ENCODE results near the gene PATJ. TPM values are rescaled to one million over a fixed set of nuclear protein-coding genes. Genes with fewer than 3 reads are reported as not detected.

PATJ gene
- total RNA-seq, 1 donor from 2014 or later = 56.2 TPM

DNA sequence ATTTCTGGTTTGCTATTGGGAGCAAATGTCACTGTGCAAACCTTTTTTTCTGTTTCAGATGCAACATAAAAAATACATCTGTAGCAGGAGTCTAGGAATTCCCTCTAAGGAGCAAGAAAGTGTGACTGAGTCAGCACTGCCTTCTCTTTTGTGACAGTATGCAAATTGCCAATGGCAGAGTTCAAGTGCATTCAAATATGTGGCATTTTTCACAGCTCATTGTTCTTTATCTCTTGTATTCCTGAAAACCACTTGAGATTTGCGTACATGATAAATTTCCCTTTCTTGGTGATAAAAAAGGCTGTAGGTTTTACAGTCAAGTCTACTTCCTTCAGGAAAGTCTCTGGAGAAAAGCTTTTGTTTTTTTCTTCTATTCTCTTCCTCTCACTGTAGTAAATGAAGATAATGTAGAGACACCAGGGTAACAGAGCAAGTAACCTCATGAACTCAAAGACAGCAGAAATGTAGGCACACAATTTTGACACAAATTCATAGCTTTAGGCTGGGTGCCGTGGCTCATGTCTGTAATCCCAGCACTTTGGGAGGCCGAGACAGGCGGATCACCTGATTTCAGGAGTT lies 322.6 kb downstream of the PATJ start:
- TF ChIP-seq, protein P1, sequence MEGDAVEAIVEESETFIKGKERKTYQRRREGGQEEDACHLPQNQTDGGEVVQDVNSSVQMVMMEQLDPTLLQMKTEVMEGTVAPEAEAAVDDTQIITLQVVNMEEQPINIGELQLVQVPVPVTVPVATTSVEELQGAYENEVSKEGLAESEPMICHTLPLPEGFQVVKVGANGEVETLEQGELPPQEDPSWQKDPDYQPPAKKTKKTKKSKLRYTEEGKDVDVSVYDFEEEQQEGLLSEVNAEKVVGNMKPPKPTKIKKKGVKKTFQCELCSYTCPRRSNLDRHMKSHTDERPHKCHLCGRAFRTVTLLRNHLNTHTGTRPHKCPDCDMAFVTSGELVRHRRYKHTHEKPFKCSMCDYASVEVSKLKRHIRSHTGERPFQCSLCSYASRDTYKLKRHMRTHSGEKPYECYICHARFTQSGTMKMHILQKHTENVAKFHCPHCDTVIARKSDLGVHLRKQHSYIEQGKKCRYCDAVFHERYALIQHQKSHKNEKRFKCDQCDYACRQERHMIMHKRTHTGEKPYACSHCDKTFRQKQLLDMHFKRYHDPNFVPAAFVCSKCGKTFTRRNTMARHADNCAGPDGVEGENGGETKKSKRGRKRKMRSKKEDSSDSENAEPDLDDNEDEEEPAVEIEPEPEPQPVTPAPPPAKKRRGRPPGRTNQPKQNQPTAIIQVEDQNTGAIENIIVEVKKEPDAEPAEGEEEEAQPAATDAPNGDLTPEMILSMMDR (IDR thresholded peaks at IDR 0.05) = no peak
- ATAC-seq = no peak

DNA sequence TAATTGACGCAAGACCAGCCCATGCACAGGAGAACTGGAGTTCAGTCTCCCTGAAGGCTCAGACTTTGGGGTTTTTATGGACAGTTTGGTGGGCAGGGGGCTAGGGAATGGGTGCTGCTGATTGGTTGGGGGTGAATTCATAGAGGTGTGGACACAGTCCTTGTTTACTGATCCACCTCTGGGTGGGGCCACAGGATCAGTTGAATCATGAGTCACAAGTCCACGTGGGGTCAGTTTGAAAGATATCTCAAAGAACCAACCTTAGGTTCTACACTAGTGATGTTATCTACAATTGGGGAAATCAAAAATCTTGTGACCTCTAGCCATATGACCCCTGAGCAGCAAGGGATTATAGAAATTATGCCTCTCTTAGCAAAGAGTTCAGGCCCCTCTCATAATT lies 324.4 kb downstream of the PATJ start:
- Histone ChIP-seq H3K4me3 (no peak overlapping the region), H3K36me3 (no peaks in the 10 kb centered on the region), H3K27me3 (no peaks in the 10 kb centered on the region), H3K27ac (no peak overlapping the region), H3K9me3 (no peaks in the 10 kb centered on the region), H3K4me1 (peaks cover 4% of the 10 kb centered on the region)
- TF ChIP-seq, protein P1 (IDR thresholded peaks at IDR 0.05) = no peak
- ATAC-seq (no peak), DNase-seq (no peak)
- intact Hi-C loops (cut with DNase I) = no loop called here

More for the DNA sequence above, 322.6 kb downstream of the PATJ start:
- Histone ChIP-seq H3K27ac (no peak overlapping the region), H3K9me3 (no peaks in the 10 kb centered on the region), H3K27me3 (no peaks in the 10 kb centered on the region), H3K4me1 (peaks cover 4% of the 10 kb centered on the region), H3K36me3 (no peaks in the 10 kb centered on the region), H3K4me3 (no peak overlapping the region)
- no peak for DNase-seq
- intact Hi-C loops (cut with DNase I) = no loop called here

DNA sequence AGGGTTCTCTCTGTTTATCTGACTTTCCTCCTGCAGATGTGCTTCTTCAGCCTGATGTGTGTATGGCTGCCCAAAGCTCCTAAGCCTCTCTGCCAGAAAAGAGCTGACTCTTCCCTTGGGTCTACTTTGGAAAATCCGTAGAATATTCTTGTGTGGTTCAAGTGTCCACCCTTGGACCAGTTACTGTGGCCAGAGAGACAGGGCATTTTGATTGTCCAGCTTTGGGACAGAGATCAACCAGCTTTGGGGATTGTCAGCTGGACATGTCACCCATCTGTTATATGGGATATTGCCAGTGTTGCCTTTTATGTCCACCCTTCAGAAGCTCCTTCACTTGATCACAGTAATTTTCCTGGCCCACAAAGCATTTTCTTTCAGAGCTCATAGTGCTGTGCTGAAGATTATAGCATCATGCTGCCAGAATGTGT lies 326.1 kb downstream of the PATJ start:
- DNase-seq (no peak), ATAC-seq (no peak)
- no peak overlapping the region for H3K27ac ChIP-seq

DNA sequence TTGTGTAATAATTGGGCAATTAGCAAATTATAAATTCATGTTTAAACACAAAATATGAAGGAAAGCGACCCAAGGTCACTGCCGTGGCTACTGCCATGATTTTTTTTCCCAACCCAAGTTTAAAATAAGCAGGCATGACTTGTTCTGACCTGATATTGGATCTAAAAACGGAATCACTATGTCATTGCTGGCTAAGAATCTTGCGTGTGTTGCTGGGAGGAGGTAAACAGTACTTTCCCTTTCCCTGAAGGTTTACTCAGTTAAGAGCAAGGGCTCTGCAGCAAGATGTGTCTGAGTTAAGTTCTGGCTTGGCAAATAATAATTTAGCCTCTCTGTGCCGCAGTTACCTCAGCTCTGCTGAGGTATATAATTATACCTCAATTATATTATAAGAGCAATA lies 326.7 kb downstream of the PATJ start:
- DNase-seq = no peak
- intact Hi-C loops (cut with DNase I) = no loop called here
- ATAC-seq = peak; percentile 50

More for the DNA sequence above, 326.1 kb downstream of the PATJ start:
- Histone ChIP-seq H3K27me3 (no peaks in the 10 kb centered on the region), H3K4me1 (peaks cover 4% of the 10 kb centered on the region), H3K4me3 (no peak overlapping the region), H3K9me3 (no peaks in the 10 kb centered on the region), H3K36me3 (no peaks in the 10 kb centered on the region)
- TF ChIP-seq, protein P1 (IDR thresholded peaks at IDR 0.05) = no peak
- intact Hi-C loops (cut with DNase I) = no loop called here

DNA sequence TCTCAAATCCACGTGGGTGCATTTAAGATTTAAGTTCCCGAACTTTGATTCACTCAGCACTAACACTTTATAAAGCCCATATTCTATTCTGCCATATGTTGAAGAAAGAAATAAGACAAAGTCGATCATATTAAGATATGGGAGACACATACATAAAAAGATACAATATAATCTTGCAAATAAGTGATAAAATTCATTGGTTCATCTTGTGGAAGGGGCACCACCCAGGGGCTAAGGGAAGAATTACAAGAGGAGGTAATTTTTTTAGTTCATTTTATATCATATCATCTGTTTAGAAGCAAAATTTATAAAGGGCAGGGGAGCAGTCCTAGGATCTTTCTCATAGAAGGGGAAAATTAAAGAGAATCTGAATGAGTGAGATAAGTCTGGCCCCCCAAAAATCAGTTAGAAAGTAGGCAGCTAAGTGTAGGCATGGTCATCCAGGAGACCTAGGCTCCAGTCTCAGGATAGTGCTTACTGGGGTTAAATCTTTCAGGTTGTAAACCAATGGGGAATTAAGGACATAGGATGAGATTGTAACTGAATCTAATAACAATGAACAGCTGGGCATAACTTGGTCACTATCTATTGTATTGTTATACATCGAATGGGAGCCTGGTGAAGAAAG lies 328.2 kb downstream of the PATJ start:
- TF ChIP-seq, protein P1 (IDR thresholded peaks at IDR 0.05) = peak; percentile 45
- Histone ChIP-seq H3K4me3 (no peak overlapping the region), H3K27me3 (no peaks in the 10 kb centered on the region), H3K4me1 (peaks cover 4% of the 10 kb centered on the region), H3K36me3 (no peaks in the 10 kb centered on the region), H3K27ac (no peak overlapping the region), H3K9me3 (no peaks in the 10 kb centered on the region)
- ATAC-seq (no peak), DNase-seq (no peak)
- intact Hi-C loops (cut with DNase I) = no loop called here

More for the DNA sequence above, 326.7 kb downstream of the PATJ start:
- Histone ChIP-seq H3K36me3 (no peaks in the 10 kb centered on the region), H3K27me3 (no peaks in the 10 kb centered on the region), H3K4me1 (peaks cover 4% of the 10 kb centered on the region), H3K9me3 (no peaks in the 10 kb centered on the region), H3K27ac (no peak overlapping the region), H3K4me3 (no peak overlapping the region)
- TF ChIP-seq, protein P1 (IDR thresholded peaks at IDR 0.05) = no peak

All from upper lobe of right lung (tissue), 1 donor.